GM19397 (cell line): ENCODE measurements around the gene SLC35F2.
"Not testable (repeated sequence)": the region's sequence is repeated elsewhere in the genome, so short reads cannot be mapped to it uniquely, and the experiment has no call there.

Experiments
- ATAC-seq: cut with Tn5 transposase; IDR thresholded peaks from one replicate; pipeline ENCODE4 v1.9.1; 2021; ENCODE audit warnings: mild to moderate bottlenecking, moderate library complexity; ENCODE audit not compliant: unreplicated experiment

The SLC35F2 gene

DNA sequence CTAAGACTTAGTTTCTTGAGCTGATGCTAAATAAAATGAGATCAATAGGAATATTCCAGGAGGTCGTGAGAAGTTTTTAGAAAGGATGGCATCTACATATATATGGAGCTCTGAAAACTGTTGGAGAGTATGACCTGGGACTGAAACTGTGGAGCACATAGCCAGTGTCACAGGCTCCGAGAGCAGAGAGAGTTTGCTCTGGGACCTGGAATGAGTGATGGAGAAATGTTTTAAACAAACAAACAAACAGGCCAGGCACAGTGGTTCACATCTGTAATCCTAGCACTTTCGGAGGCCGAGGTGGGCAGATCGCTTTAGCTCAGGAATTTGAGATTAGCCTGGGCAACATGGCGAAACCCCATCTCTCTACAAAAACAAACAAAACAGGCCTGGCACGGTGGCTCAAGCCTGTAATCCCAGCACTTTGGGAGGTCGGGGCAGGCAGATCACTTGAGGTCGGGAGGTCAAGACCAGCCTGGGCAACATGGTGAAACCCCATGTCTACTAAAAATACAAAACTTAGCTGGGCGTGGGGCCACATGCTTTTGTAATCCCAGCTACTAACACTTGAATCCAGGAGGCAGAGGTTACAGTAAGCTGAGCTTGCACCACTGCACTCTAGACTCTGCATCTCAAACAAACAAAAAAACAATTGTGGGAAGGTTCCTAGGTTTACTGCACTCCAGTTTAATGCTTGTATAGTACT, 67.1 kb downstream of the SLC35F2 start:
- no peak for ATAC-seq

DNA sequence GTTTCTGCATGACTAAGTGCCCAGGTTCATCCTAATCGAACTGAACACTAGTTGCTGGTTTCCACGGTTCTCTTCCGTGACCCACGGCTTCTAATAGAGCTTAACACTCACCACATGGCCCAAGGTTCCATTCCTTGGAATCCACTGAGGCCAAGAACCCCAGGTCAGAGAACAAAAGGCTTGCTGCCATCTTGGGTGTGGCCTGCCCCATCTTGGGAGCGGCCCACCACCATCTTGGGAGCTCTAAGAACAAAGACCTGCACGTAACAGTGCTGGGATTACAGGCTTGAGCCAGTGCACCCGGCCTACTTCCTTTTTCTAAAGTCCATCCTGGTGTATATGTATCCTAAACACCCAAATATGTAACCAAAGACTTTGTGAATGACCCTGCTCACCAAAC, 68.8 kb downstream of the SLC35F2 start:
- ATAC-seq: no peak

DNA sequence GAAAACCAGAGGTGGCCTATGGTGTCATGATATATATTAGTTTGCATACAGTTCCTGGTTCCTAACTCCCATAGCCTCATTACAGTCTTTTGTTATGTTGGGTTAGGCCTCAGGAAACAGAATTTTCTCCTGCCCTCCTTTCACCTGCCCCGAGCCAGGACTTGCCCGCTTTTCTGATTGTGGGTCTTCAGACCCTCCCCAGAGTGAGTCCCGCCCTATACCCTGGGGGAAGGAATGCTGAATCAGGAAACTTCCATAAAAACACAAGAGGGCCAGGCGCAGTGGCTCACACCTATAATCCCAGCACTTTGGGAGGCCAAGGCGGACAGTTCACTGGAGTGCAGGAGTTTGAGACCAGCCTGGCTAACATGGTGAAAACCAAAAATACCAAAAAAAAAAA, 70.9 kb downstream of the SLC35F2 start:
- no peak for ATAC-seq

DNA sequence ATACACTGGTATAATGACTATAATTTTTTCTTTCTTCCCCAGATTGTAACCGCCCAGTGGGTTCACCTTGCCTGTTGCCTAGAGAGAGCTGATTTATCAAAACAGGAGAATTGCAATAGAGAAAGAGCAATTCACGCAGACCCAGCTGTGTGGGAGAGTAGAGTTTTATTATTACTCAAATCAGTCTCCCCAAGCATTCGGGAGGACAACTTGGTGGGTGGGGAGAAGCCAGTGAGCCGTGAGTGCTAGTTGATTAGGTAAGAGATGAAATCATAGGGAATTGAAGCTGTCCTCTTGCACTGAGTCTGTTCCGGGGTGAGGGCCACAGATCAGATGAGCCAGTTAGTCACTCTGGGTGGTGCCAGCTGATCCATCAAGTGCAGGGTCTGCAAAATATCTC, 73.2 kb downstream of the SLC35F2 start:
- no peak for ATAC-seq

DNA sequence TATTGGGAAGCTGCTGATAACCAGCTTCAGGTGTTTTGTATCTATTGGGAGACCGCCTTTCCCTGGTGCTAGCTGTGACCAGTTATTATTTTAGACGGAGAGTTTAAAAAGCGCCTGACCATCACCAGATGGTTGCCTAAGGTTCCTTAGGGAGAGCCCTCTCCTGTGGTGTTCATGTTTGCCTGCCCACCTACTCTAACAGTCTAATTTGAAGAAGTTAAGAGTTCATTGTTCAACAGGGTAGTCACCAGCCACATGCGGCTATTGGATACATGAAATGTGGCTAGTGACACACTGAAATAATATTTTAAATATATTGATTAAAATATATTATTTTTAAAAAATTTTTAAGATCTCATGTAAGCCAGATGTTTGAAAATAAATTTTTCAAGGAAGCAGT, 75.5 kb downstream of the SLC35F2 start:
- ATAC-seq: no peak

DNA sequence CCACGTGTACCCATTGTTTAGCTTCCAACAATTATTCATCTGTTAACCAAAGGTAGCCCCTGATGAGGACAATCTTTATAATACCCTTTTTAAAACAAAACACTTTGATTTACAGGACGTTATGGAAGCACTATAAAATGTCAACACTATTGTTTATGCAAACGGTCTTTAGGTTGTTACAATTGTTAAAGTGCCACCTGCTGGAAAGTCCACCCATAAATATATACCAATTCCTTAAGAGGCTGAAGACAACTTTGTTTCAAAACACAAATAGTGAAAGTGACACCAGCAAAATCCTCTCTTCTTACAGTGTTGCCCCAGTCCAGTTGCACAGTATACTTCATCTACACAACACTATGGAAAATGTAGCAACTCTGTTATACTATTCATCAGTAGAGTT, 77.8 kb downstream of the SLC35F2 start:
- ATAC-seq: no peak

DNA sequence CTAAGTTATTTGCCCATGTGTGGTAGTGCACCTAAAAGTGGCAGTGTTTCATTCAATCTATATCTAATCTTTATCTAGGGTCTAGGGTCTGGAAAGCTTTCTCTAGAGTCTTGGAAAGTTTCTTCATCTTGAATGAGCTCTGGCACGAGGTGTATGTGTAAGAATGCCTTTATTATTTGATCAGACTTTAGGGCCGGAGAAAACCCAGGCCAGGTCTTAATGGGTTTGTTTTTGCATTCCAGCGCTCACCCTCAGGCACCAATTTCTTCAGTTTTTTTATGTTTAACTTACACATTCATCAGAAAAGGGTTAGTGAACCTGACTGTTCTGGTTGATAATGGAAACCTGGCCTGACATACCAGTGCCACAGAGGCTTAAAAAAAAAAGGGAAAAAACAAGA, 78.5 kb downstream of the SLC35F2 start:
- no peak for ATAC-seq

DNA sequence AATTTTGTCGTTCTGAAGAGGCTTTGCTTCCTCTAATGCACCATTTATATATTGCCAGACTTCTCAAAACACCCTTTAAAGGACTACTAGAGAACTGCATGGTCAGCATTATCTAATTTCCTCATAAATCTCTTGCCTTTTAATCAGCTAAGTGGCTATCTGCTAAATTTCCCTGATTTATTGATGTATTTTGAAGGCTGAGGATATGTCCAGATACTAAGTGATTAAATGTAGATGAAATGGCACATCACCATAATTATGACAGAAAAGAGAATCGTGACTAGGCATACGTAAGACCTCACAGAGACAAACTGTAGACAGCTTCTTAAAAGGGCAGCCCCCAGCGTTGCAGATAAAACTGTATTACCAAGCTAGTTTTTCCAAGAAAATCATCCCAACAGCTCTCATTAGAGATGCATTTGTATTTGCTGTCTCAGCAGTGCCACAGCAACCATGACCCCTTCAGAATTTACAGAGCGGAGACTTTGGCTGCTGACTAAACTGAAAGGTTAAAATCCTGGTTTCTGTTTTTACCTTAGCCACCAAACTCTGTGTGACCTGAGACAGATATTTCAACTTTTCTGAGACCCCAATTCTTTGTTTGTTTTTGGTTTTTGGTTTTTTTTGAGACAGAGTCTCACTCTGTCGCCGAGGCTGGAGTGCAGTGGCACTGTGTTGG, 79.6 kb downstream of the SLC35F2 start:
- no peak for ATAC-seq

DNA sequence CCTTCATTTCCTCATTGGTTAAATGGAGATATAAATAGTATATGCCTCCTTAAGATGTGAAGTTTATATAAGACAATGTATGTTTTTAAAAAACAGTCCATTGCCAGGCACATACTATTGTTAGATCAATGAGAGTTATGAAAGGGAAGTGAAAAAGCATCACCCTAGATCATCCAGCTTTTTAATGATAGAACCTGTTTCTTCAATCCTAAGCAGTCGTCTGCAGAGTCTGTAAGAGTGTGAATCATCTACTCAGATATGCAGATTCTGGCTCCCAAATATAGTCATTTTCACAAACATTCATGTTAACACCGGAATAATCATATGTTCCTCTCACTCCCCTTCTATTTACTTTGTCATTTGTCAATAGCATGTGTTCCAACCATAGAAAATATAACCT, 81.5 kb downstream of the SLC35F2 start:
- ATAC-seq: no peak

DNA sequence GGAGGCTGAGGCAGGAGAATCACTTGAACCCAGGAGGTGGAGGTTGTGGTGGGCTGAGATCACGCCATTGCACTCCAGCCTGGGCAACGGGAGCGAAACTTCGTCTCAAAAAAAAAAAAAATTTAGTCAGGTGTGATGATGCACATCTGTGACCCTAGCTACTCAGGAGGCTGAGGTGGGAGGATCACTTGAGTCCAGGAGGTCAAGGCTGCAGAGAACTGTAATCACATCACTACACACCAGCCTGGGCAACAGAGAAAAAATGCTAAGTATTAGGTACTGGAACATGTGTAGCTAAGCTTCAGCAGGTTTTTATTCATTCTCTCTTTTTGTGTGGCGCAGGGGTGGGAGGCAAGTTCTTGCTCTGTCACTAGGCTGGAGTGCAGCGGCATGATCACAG, 82.5 kb downstream of the SLC35F2 start:
- ATAC-seq: no peak

DNA sequence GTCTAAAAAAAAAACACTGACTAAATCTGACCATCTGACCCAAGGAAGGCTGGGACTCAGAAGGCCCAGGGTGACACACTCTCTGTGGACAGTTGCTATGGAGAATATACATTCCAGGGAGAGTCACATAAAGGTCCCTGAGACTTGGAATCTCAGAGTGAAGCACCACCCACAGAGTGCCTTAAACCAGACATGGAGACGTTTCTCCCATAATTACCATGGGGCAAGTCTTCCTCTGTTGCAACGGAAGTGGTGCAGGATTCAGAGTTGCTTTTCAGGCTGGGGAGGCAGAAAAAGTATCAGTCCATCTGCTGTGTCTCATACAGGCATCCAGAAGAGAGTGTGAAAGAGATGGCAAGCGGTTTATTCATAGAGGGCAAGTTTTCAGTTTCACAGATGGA, 88.0 kb downstream of the SLC35F2 start:
- ATAC-seq: no peak

DNA sequence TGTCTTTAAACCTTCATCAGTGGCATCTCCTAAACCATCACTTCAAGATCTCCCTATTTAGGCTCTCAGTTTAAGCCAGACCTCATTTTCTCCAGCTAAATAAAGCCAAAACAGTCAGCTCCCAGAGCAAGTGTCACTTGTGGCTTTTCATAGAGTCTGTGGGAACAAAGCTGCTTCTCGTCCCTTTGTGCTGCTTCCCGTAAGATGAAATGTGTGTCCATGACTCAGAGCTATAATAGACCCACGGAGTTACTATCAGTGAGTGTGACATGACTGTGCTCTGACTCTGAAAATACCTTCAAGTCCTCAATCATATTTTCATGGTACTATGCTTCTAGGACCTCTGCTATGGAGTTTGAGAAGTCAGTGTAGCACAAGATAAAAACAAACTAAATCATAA, 89.4 kb downstream of the SLC35F2 start:
- no peak for ATAC-seq

DNA sequence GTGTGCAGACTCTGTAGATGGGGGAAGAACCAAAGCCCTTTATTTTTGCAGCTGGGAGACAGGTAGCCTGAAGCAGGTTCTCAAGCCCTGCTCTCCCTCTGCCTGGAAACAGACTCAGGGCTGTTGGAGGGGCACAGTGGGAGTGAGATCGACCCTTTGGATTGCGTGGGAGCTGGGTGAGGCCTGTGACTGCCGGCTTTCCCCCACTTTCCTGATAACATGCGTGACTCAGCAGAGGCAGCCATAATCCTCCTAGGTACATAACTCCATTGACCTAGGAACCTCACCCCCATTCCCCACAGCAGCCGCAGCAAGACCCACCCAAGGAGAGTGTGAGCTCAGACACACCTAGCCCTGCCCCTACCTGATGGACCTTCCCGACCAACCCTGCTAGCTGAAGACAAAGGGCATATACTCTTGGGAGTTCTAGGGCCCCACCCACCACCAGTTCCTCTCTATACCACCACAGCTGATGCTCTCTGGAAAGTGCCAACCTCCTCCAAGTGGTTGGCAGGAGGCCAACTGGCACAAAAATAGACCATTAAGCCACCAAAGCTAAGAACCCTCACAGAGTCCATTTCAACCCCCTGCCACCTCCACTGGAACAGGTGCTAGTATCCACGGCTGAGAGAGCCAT, 99.8 kb downstream of the SLC35F2 start:
- not testable (repeated sequence) for ATAC-seq

DNA sequence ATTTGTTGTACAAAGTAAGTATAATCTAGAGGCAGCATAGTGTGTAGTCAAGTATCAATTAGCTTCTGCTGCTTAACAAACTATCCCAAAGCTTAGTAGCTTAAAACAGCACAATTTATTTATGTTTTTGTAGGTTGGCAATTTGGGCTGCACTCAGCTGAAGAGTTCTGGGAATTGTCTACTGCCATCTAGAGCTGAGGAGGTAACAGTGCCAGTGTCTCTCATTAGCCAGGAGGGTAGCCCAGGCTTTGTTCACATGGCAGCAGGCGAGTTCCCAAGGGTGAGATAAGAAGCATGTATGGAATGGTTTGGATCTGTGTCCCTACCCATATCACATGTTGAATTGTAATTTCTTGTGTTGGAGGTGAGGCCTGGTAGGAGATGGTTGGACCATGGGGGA, 100.9 kb downstream of the SLC35F2 start:
- no peak for ATAC-seq

DNA sequence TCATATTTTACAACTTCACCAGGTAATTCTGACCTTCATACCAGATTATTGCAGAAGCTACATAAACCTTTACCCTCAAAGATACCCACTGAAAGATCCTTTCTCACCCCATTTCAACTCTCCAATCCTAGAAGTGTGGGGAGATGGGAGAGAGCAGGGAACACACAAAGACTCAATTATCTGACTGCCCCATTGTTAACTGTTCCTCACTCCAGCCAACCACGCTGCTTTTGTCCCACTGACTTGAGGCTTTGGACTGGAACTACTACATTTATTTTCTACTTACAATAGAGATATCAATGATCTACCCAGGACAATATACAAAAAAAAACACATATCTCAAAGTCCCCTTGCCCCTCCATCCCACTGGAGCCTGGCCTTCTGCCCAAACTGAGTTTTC, 102.0 kb downstream of the SLC35F2 start:
- ATAC-seq: no peak

DNA sequence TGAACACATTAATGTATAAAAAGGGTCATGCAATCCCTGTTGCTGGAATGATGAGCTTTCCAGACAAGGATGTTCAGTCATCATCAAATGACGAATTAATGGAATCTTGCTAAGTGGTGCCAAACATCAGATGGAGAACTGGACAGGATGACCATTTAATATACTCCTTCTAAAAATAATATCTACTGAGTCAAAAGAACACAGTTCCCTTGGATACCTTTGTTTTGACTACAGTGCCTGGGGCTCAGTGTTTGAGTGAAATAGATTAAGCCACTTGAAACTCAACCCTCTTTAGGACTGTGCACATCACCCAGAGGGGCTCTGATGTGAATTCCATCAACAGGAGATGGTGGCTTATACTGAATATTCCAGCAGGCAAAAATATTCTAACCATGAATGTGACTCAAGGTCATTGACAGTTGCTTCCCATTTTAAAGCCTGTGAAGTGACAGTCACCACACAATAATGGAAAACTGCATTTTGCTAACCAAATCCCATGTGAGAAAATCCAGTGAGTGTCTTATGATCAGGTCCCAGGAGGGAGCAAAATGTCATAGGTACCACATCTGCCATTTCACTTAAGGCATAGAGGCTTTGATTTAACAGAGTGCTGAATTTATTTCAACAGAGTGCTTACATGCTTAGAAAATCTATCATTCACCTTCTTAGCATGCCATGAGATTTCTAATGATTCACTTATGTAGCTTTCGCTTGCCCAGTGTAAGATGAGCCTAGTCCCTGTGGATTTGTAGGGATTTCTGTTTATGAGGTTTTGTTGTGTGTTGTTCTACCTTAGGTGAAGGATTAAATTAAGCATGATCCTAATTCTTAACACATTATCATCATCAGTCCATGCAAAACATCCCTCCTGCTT, 105.4 kb downstream of the SLC35F2 start:
- no peak for ATAC-seq

DNA sequence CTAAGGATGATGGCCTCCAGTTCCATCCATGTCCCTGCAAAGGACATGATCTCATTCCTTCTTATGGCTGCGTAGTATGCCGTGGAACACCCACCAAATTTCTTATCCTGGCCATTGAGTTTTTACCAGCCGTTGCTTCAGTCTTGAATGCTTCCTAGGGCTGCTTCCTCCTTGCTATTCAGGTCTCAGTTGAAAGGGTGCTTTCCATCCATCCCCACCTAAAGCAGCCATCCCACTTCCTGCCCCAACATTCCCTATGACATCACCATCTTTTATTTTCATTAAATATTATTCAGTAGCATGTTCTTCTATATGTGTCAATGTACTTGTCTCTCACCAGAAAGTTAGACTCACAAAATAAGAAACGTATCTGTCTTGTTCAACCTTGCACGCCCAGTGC, 106.1 kb downstream of the SLC35F2 start:
- ATAC-seq: no peak

DNA sequence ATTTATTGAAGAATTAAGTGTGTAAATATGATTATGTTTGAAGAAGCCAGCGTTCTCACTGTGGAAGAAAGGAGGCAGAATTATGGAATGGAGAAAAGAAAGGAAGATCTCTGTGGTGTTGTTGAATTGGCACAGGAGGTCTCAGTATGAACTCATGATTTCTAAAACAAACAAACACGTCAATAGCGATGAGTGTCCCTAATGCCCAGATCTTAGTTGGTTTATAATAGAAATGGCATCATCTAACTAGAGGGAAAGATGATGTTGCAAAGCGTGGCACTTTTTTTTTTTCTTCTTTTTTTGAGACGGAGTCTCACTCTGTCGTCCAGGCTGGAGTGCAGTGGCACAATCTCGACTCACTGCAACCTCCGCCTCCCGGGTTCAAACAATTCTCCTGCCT, 107.5 kb downstream of the SLC35F2 start:
- ATAC-seq: no peak

DNA sequence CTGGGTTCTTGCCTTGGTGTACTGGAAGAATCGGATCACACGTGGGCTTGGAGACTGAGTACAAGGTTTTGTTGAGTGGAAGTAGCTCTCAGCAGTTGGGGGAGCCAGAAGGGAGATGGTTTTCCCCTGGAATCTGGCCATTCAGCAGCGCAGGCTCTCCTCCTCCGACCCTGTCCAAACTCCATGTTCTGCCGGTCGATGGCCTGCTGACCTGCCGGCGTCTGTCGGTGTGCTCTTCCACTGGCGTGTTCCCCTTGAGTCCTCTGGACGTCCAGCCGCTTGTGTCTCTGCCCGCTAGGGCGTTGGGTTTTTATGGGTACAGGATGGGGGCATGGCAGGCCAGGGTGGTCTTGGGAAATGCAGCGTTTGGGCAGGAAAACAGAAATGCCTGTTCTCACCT, 108.3 kb downstream of the SLC35F2 start:
- no peak for ATAC-seq

DNA sequence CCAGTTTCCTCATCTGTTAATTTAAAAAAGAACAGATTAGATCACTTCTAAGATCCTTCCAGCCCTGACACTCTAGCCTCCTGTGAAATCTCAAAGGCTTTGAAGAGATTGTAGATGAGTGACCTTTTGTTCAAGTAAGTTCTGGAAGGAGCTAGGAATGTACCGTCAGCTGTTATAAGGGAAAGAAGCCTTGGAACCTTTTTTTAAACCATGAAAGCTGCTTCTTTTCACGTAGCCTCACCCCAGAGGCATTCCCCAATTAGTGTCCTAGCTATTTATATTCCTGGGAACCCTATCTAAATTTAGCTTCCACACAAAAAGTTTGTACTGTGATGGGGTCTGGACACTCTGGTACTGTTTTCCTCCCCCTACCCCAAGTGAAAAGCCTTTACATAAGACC, 111.0 kb downstream of the SLC35F2 start:
- no peak for ATAC-seq

DNA sequence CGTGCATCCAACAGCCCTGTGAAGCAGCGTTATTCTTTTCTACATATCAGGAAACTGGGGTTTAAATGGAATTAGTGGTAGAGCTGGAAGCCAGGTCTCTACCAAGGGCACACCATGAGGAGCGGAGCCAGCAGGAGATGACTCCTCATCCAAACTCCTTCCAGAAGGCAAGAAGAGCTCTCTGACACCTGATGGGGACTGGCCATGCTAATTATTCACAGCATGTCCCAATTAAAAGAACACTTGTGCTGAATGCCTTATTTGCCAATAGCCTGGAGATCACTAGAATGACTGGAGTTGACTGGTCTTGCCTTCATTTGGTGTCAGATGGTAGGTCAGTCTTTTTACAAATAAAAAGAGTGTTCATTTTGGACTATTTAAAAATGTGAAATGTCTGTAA, 113.9 kb downstream of the SLC35F2 start:
- ATAC-seq: no peak
